SK-N-MC (cell line): ENCODE data around the gene FAM107B.

Source experiments
- DNase-seq: peaks from one replicate; pipeline ENCODE4 v3.0.0-alpha.2; 2011; ENCODE audit warnings: low read depth, low spot score
- H3K27ac ChIP-seq: fragments of 200-600 bp; sonication (generic); 2 replicates; pipeline ENCODE4 v1.5.1; 2016; ENCODE audit warnings: mixed run types
- H3K36me3 ChIP-seq: fragments of 200-600 bp; sonication (generic); 2 replicates; pipeline ENCODE4 v1.6.1; 2017; ENCODE audit warnings: antibody characterized with exemption, low read length, mixed read lengths; ENCODE audit not compliant: insufficient read depth
- H3K4me3 ChIP-seq: fragments of 200-600 bp; sonication (generic); 2 replicates; pipeline ENCODE4 v1.5.1; 2016
- H3K9ac ChIP-seq: fragments of 200-600 bp; sonication (generic); 2 replicates; pipeline ENCODE4 v1.8.0; 2017; ENCODE audit warnings: mixed run types, mixed read lengths; ENCODE audit not compliant: insufficient read length
- H3K9me3 ChIP-seq: fragments of 200-600 bp; sonication (generic); 2 replicates; pipeline ENCODE4 v1.6.1; 2017; ENCODE audit warnings: low read depth, mild to moderate bottlenecking, antibody characterized with exemption, low read length, moderate library complexity, mixed read lengths
- EZH2 ChIP-seq: fragments of 200-600 bp; sonication (generic); IDR thresholded peaks from one replicate; pipeline ENCODE4 v1.6.1; 2017; ENCODE audit warnings: antibody characterized with exemption
- FOXP2 ChIP-seq: optimal IDR thresholded peaks from 2 replicates; pipeline ENCODE3; 2011; ENCODE audit warnings: mild to moderate bottlenecking, moderate library complexity; ENCODE audit not compliant: insufficient read depth; ENCODE audit errors: extremely low read length, control extremely low read depth
- POLR2AphosphoS5 ChIP-seq: IDR thresholded peaks from 2 replicates; pipeline ENCODE4 v1.6.1; 2012; ENCODE audit warnings: mild to moderate bottlenecking, low read depth, low read length, borderline replicate concordance

The FAM107B gene

GRCh38 chr10:14541379-14541778 lies 233.3 kb downstream of the FAM107B start:
- no peak for DNase-seq
- Histone ChIP-seq H3K9me3 (no peaks in the 10 kb centered on the region), H3K9ac (no peak overlapping the region), H3K4me3 (no peak overlapping the region), H3K36me3 (no peaks in the 10 kb centered on the region), H3K27ac (no peak overlapping the region)
- TF ChIP-seq EZH2 (no peak), POLR2AphosphoS5 (no peak), FOXP2 (no peak)

GRCh38 chr10:14540611-14541010 lies 234.1 kb downstream of the FAM107B start:
- DNase-seq: no peak
- no peak for TF ChIP-seq POLR2AphosphoS5
- no peak for TF ChIP-seq EZH2
- no peak for TF ChIP-seq FOXP2
- H3K9me3 ChIP-seq: no peaks in the 10 kb centered on the region
- no peak overlapping the region for H3K4me3 ChIP-seq
- no peaks in the 10 kb centered on the region for H3K36me3 ChIP-seq
- H3K27ac ChIP-seq: no peak overlapping the region
- H3K9ac ChIP-seq: no peak overlapping the region

- no peak for TF ChIP-seq EZH2
- TF ChIP-seq FOXP2: no peak
- TF ChIP-seq POLR2AphosphoS5: no peak
- no peak overlapping the region for H3K27ac ChIP-seq
- no peak overlapping the region for H3K4me3 ChIP-seq
- H3K9ac ChIP-seq: no peak overlapping the region
- no peak for DNase-seq
- H3K9me3 ChIP-seq: no peaks in the 10 kb centered on the region
- no peaks in the 10 kb centered on the region for H3K36me3 ChIP-seq
These were observed 234.6 kb downstream of the FAM107B start for GRCh38 chr10:14540062-14540461.

GRCh38 chr10:14539176-14539575 lies 235.5 kb downstream of the FAM107B start:
- Histone ChIP-seq H3K27ac (no peak overlapping the region), H3K9ac (no peak overlapping the region), H3K36me3 (no peaks in the 10 kb centered on the region), H3K9me3 (no peaks in the 10 kb centered on the region), H3K4me3 (no peak overlapping the region)
- no peak for TF ChIP-seq POLR2AphosphoS5
- TF ChIP-seq FOXP2: no peak
- no peak for TF ChIP-seq EZH2
- no peak for DNase-seq

- no peak overlapping the region for H3K27ac ChIP-seq
- no peak for DNase-seq
- no peaks in the 10 kb centered on the region for H3K36me3 ChIP-seq
- no peak for TF ChIP-seq FOXP2
- no peak for TF ChIP-seq POLR2AphosphoS5
- TF ChIP-seq EZH2: no peak
- H3K9me3 ChIP-seq: no peaks in the 10 kb centered on the region
- H3K9ac ChIP-seq: no peak overlapping the region
- H3K4me3 ChIP-seq: no peak overlapping the region
These were observed 238.2 kb downstream of the FAM107B start for GRCh38 chr10:14536241-14537213.

- no peaks in the 10 kb centered on the region for H3K9me3 ChIP-seq
- H3K27ac ChIP-seq: no peak overlapping the region
- DNase-seq: no peak
- TF ChIP-seq FOXP2 (no peak), POLR2AphosphoS5 (no peak), EZH2 (no peak)
- no peaks in the 10 kb centered on the region for H3K36me3 ChIP-seq
- no peak overlapping the region for H3K4me3 ChIP-seq
- no peak overlapping the region for H3K9ac ChIP-seq
These were observed 239.1 kb downstream of the FAM107B start for GRCh38 chr10:14535457-14536130.

- H3K36me3 ChIP-seq: no peaks in the 10 kb centered on the region
These were observed 240.5 kb downstream of the FAM107B start for GRCh38 chr10:14534152-14534551.

GRCh38 chr10:14533295-14533694 lies 241.4 kb downstream of the FAM107B start:
- no peak for DNase-seq
- no peaks in the 10 kb centered on the region for H3K9me3 ChIP-seq
- H3K27ac ChIP-seq: no peak overlapping the region
- TF ChIP-seq EZH2: no peak
- no peak for TF ChIP-seq FOXP2
- no peak for TF ChIP-seq POLR2AphosphoS5
- no peak overlapping the region for H3K4me3 ChIP-seq
- no peak overlapping the region for H3K9ac ChIP-seq
- no peaks in the 10 kb centered on the region for H3K36me3 ChIP-seq

More at GRCh38 chr10:14534152-14534551, 240.5 kb downstream of the FAM107B start:
- H3K4me3 ChIP-seq: no peak overlapping the region
- H3K9ac ChIP-seq: no peak overlapping the region
- no peak for TF ChIP-seq FOXP2
- TF ChIP-seq POLR2AphosphoS5: no peak
- TF ChIP-seq EZH2: no peak
- no peak overlapping the region for H3K27ac ChIP-seq
- no peak for DNase-seq
- H3K9me3 ChIP-seq: no peaks in the 10 kb centered on the region
